Measurements from ENCODE around the gene MSRB3.

DNA sequence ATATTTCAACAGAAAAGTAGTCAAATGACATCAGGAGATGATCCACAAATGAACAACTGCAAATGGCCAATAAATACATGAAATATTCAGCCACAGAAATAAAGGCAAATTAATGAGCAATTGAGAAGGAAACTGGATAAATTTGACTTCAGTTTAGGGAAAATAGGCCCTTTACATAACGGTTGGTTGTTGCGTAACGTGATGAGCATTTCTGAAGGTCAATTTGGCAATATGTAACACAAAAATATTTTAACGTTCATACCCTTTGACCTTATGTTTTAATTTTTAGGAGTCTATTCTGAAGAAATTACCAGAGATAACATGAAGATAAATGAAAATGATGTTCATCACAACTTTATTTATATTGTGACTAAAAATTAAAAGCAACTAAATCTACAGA, 14.7 kb upstream of the MSRB3 start:
- TF ChIP-seq CTCF (IDR thresholded peaks at IDR 0.05) = no peak
- no peak for TF ChIP-seq POLR2A (IDR thresholded peaks at IDR 0.05)
